ENCODE data around the gene NBEAL2. TPM values are rescaled to one million over a fixed set of nuclear protein-coding genes. Genes with fewer than 3 reads are reported as not detected.
"Not testable (repeated sequence)": the region's sequence is repeated elsewhere in the genome, so short reads cannot be mapped to it uniquely, and the experiment has no call there.

The NBEAL2 gene
- total RNA-seq, 2 experiments from 2014 or later = 79.6 to 82.9 TPM

DNA sequence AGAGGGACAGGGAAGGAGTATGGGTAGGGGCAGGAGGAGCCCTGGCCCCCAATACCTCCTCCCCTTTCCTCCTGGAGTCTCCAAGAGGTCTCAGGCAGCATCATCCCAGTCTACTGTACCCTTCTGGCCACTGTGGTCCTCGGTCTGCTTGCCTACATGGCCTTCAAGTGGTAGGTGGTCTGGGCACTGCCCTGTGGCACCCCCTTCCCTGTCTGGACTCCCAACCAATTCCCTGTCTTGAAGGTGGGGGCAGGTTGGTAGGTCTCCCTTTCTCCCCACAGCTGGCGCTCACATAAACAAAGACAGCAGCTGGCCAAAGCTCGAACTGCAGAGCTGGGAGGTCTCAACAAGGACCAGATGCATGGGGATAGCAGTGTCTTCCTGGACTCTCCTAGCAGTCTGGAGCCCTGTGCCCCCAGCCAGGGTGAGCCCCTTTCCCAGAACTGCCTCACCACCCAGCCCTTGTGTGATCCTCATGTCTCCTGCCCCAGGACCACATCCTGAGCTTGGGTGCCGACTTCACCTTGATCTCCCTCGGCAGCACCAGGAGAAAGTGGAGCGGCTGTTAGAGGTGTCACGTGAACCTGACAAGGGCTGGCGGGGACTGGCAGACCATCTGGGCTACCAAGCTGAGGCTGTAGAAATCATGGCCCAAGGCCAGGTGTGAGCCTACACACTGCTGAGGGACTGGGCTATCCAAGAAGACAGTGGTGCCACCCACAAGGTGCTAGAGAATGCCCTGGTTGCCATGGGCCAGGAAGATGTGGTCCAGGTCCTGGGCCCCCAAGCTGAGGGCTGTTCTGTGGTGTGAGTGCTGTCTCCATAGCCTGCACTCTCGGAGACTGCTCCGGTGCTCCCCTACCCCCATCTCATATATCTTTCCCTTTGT lies 33.1 kb downstream of the NBEAL2 start:
- ChIA-PET POLR2A (no interaction called here), CTCF (interaction anchor here (0.6 kb wide), 1 partner anchor 349 kb away, joined by 3 read pairs; no protein-coding TSS in a partner anchor)

DNA sequence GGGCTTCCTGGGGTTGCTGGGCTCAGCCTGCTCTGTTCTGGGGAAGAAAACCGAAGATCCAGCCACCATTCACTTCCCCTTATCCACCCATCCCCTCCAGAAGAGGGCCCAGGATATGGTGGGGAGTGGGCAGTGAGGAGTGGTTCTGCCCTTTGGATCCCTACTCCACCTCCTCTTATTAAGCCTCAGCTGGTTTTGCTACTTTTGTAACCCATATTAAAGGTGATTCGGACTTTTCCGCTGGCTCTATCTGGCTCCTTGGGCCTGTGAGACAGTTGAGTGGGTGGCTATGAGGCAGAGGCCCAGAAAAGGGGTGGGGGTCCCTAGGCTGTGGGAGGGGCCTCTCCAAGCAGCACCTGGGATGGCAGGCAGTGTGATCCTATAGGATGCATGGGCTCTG lies 33.8 kb downstream of the NBEAL2 start:
- ChIA-PET CTCF (no interaction called here), POLR2A (no interaction called here)

DNA sequence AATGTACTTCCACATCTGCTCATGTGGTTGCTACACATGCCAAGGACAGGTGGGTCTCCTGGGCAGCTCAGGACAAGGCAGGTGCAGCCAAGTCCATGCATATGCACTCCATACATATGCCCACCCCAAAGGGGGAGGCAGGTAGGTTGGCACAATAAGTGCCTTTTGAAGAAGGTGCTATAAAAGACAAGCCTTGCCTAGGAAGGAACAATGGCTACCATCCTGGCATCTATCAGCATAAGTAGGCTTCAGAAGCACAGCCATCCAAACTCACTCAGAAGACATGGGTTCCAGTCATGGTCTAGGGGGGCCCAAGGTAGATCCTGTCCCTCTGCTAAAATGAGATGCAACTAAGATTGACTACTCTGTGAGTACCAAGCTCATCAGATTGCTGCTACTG lies 34.6 kb downstream of the NBEAL2 start:
- ChIA-PET CTCF (no interaction called here), POLR2A (interaction anchor here (0.6 kb wide), 1 partner anchor 37 kb away, joined by 5 read pairs; no protein-coding TSS in a partner anchor)

DNA sequence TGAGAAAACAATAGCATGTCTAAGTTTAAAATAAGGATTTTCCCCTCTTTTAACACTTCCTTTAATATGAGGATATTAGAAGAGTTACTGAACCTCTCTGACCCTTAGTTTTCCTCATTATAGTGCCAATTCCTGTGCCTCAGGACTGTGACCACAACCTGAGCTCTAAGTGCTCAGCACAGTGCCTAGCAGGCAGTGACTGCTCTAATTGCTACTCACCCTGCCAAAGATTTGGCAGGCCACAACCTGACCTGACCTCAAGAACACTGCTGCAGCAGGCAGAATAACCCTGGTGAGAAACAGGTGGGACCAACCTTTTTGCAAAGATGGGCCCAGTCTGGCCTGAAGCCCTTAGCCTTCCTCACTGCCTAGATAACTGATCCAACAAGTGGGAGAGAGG lies 35.7 kb downstream of the NBEAL2 start:
- CTCF ChIA-PET = no interaction called here
- POLR2A ChIA-PET = no interaction called here

DNA sequence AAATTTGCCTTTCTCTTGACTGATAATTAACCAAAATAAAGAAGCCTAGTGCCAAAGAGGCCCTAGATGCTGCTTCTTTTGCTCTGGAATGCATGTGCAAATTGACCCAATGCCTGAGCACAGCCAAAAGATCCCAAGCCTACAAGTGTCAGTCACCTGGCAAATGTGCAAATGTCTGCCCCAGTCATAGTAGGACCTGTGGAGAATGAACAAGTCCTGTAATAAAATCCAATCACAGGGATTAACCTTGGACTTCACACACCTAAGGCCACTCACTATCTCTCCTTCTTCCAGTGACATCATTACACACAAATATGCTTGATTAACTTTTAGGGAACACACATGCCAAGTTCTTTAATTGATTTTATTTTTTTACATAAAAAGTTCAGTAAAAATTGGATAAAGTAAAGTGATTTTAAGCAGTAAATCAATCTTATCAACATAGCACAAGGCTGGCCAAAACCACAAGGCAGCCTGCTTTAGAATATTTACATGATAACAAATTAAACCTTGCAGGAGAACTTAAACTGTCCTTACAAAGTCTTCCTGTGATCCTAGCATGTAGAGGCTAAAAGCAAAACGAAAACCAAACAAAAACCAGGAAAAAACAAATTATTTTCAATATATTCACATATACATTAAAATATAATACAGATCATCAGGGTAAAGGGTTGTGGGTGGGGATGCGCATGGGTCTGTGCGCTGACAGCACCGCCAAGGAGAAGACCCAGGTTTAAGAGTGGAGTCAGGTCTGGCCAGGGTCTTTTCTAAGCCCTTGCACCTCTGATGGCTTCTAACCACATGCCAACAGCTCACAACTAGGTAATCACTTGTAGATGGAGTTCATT lies 36.8 kb downstream of the NBEAL2 start:
- POLR2A ChIA-PET = interaction anchor here (0.5 to 0.6 kb wide), 2 partner anchors 17 to 86 kb away, joined by 3 to 5 read pairs; no protein-coding TSS in a partner anchor
- CTCF ChIA-PET = no interaction called here

DNA sequence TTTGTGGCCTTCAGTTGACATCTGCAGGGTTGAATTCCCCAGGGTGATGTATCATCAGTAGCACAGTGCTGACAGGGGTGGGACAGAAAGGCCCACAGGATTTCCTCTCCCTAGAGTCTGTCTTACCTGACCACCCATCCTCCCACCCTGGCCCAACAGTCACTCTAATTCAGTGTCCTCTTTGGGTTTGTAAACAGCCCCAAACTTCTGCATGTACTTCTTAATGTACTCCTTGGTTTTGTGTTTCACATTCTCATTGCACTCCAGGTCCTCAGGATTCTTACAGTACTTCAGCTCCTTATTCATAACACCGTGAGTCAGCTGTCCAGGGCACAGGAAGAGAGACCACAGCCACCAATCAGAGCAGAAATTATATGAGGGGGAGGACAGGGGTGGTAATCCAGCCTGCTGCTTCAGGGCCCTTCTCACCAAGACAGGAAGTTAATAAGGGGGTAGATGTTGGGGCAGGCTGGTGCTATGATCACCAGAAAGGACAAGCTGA lies 37.5 kb downstream of the NBEAL2 start:
- ChIA-PET POLR2A (interaction anchor here (0.5 to 0.9 kb wide), 3 partner anchors 8 to 17 kb away, joined by 3 to 5 read pairs (median 3); no protein-coding TSS in a partner anchor), CTCF (no interaction called here)

DNA sequence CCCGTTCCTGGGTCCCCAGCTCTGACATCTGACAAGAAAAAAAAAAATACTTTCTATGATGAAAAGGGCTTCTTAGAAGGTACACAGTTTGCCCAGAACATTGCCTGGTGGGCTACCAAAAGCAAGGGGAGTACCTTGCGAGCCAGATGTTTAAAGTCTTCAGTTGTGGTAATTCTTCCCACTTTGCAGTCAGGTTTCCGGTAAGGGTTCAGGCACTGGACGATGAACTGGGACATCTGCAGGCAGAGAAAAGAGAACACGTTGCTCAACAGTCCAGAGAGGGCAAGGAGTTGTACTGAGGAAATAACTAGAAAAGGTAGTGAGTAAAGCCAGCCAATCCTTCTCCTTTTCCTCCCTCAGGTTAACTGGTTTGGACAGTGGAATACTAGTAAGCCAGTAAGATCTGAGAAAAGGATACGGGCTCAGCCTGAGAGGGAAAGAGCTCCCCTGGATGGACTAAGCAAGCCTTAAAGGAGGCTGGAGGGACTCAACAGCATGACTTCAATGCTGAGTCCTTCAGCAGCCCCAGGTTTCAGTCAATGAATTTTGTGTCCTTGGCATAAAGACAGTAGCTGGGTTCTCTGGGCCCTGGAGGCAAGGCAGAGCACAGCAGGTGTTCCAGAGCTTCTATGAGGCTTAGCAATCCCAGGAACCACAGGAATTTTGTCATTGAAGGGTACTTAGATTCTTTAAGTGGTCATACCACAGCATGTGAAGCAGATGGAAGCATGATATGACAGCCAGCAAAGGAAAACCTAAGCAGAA lies 38.2 kb downstream of the NBEAL2 start:
- CTCF ChIA-PET = no interaction called here
- POLR2A ChIA-PET = interaction anchor here (0.6 to 0.9 kb wide), 2 partner anchors 9 to 11 kb away, joined by 3 to 5 read pairs; no protein-coding TSS in a partner anchor

DNA sequence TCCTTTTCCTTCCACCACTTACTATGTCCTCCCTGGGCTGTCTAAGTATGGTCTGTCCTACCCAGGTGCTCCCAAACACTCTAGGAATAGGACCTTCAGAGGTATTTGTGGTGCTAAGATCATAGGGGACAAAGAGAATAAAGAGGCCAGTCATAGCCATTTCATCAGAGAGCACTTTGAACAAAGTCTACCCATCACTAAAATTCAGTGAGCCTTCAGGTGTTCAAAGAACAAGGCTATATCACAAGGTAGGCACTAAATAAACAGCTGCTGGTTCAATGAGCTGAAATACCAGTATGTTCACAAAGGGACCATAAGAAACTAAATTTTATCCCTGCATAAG lies 38.8 kb downstream of the NBEAL2 start:
- ChIA-PET CTCF (no interaction called here), POLR2A (no interaction called here)

DNA sequence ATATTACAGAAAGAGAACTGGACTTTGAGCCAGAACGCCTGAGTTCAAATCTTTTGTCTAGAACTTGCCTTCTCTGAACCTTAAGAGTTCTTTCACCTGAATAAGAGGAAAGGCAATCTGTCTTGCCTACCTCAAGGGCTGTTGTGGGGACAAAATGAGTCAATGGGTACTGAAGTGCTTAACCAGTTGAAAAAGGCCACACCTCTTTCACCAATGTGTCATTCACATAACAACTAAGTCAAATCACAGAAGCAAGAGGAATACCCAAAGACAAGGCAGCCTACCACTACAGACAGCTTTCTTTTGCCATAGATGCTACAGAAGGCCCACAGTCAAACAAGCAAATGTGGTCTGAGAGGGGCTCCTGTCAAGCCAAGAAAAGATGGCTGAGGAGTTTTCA lies 39.7 kb downstream of the NBEAL2 start:
- ChIA-PET CTCF (interaction anchor here (0.8 kb wide), 1 partner anchor 17 kb away, joined by 3 read pairs; no protein-coding TSS in a partner anchor), POLR2A (interaction anchor here (0.5 to 0.6 kb wide), 2 partner anchors 74 to 130 kb away, joined by 3 to 5 read pairs; no protein-coding TSS in a partner anchor)

DNA sequence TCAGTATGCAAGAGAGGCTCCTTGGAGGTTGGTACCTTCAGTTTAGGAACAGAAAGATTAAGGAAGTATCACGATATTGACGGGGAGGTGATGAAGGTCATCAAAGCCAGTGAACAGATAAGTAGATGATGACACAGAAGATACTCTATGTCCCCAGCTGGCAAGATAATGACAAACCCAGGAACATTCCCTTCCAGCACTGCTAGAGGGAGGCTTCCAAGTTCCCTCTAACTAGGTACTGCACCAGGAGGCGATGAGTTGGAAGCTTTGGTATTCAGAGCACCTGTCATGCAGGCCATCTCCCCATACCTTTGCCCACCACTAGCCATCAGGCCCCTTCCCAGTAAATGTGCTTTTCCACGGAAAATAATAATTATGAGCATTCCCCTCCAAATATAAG lies 40.8 kb downstream of the NBEAL2 start:
- ChIA-PET POLR2A (no interaction called here), CTCF (interaction anchor here (1.2 kb wide), 1 partner anchor 11 kb away, joined by 4 read pairs; no protein-coding TSS in a partner anchor)

DNA sequence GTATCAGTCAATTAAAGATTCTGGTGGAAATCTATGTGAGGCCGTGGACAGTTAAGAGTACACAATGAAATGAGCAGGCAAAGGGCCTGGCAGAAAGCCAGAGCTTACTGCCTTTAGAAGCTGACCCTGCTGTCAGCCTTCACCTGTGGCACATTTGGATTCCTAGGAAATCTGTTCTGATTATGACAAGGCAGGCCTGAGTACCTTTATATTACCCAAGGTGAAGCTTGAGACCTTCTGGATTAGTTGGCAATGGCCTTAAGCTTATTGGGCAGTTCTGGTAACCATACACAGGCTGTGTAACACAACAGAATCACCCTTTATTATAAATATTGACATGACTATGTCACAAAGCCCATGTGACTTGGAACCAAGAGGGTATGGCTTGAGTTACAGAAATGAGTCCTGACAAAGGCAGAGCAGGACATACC lies 43.2 kb downstream of the NBEAL2 start:
- CTCF ChIA-PET = interaction anchor here (0.6 to 0.7 kb wide), 2 partner anchors 47 to 119 kb away, joined by 3 read pairs; no protein-coding TSS in a partner anchor
- POLR2A ChIA-PET = no interaction called here

DNA sequence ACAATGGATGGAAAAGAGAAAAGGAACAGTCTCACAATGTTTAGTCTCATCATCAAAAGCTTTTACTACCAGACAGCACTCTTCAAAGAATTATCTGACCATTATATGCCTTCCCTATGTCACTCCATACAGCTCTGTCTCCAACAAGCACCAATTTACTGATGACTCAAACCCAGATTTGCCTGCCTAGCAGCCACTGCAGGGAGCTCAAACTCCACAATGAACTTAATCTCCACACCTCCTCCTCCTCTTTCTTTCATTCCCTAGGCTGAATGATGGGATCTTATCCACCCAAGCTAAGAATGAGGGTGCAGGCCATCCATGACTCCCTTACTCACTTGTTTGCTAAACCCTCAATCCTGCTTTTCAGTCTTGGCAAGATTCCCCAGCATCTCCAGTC lies 45.5 kb downstream of the NBEAL2 start:
- POLR2A ChIA-PET = no interaction called here

DNA sequence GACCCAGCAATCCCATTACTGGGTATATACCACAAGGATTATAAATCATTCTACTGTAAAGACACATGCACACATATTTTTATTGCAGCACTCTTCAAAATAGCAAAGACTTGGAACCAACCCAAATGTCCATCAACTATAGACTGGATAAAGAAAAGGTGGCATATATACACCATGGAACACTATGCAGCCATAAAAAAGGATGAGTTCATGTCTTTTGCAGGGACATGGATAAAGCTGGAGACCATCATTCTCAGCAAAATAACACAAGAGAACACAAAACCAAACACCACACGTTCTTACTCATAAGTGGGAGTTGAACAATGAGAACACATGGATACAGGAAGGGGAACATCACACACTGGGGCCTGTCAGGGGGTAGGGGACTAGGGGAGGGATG lies 47.0 kb downstream of the NBEAL2 start:
- CTCF ChIA-PET = not testable (repeated sequence)
- POLR2A ChIA-PET = interaction anchor here (0.7 kb wide), 1 partner anchor 149 kb away, joined by 5 read pairs; no protein-coding TSS in a partner anchor

More for the DNA sequence above, 45.5 kb downstream of the NBEAL2 start:
- CTCF ChIA-PET = interaction anchor here (0.5 kb wide), 1 partner anchor 75 kb away, joined by 3 read pairs; no protein-coding TSS in a partner anchor

DNA sequence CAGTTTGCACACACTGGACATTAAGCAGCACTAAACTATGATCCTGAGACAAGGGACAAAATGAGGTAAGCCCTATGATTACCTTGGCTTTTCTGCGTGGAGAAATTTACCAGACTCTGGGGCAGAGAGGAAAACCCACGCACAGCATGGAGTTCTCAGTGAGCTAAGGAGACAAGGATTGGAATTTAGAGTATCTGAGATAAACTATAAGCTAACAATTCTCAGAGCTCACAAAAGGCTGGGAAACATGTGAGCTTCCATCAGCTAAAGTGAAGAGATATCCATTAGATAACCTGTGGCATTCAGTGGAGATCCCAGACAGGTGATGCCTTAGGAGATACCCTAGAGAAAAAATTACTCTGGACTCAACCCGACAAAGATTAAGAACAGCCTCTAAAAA lies 48.7 kb downstream of the NBEAL2 start:
- ChIA-PET CTCF (no interaction called here), POLR2A (no interaction called here)

DNA sequence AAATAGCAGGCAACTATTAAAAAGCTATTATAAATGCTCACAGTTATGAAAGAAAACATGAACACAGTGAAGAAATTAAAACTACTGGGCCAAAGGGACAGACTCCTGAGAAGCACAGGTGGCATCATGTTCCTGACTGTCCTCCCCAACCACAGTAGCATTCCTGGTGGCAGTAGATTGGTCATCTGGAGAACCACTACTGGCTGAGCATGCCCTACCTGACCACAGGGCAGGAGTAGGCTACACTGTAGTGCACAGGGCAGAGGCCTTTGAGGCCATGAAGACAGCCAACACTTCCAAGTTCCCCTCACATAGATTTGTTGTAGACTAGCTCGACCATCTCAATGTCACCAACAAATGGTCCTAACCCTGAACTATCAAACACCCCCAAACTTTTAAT lies 49.2 kb downstream of the NBEAL2 start:
- CTCF ChIA-PET = no interaction called here

DNA sequence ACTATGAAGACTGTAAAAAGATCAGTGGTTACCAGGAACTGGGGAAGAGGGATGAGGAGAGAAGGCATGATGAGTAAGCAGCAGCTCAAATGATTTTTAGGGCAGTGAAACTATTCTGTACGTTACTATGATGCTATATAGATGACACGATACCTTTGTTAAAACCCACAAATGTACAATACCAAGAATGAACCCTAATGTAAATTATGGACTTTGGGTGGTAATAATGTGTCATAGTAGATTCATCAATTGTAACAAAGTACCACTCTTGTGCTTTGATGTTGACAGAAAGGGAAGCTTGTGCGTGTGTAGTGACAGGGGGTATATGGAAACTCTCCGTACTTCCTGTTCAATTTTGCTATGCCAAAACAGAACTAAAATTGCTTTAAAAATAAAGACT lies 51.6 kb downstream of the NBEAL2 start:
- POLR2A ChIA-PET = not testable (repeated sequence)
- CTCF ChIA-PET = interaction anchor here (1.4 kb wide), 1 partner anchor 10 kb away, joined by 4 read pairs; no protein-coding TSS in a partner anchor

More for the DNA sequence above, 49.2 kb downstream of the NBEAL2 start:
- POLR2A ChIA-PET = interaction anchor here (0.6 kb wide), 2 partner anchors 12 to 36 kb away, joined by 3 to 5 read pairs; no protein-coding TSS in a partner anchor

DNA sequence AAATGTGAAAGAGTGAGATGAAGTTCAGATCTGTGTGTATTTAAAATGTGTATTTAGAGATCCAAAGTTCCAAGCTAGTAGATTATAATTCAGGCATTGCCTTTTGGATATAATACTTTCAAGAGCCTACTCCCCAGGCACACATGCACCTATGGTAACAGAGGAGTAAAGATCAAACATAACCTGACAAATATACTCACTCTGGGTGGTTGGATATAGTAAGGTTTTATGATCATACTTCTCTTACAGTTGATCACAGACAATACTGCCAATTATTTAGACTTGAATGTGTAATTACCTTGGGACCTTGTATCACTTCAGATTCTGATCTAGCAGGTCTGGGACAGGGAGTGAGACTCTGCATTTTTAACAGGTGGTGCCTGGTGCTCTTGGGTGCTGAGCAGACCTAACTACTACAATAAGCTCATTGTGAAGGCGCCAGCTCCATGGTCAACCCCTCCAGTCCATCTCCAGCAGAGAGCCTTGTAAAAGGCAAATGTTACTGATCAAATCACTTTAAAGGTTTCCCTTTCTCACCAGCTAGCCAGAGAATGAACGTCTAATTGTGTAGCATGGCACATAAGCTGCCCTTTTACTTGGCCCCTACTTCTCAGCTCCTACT lies 55.5 kb downstream of the NBEAL2 start:
- CTCF ChIA-PET = no interaction called here
- POLR2A ChIA-PET = no interaction called here

DNA sequence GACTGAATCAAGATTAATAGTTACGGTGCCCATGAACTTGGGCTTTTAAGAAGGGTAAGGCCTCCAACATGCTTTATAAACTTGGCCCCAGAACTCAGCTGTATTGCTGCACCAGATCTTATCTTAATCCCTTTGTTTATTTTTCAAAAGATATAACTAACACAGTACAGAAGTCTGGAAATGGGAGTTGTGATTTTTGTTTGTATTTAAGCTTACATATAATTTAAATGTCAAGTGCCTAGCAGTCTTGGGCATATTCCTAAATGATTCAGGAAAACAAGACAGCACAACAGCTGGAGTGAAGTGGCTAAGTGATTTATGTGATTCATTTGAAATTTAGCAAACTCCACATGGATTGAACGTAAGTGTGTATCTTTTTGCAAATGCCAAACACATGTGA lies 56.2 kb downstream of the NBEAL2 start:
- CTCF ChIA-PET = interaction anchor here (1.2 kb wide), 1 partner anchor 16 kb away, joined by 3 read pairs; no protein-coding TSS in a partner anchor
- POLR2A ChIA-PET = no interaction called here

DNA sequence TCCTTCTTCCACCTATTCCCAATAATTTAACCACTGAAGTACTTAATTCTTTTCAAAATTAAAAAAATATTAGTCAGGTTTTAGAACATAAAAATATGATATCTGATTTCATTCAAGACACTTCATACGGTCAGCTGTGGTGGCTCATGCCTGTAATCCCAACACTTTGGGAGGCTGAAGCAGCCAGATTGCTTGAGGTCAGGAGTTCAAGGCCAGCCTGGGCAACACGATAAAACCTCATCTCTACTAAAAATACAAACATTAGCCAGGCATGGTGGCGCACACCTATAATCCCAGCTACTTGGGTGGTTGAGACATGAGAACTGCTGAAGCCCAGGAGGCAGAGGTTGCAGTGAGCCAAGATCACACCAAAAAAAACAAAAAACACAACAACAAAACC lies 56.7 kb downstream of the NBEAL2 start:
- CTCF ChIA-PET = interaction anchor here (1.2 kb wide), 1 partner anchor 17 kb away, joined by 3 read pairs; no protein-coding TSS in a partner anchor
- POLR2A ChIA-PET = no interaction called here
